GM19240 (cell line): Measurements from ENCODE around the gene NTN3.
"Not testable (repeated sequence)": the region's sequence is repeated elsewhere in the genome, so short reads cannot be mapped to it uniquely, and the experiment has no call there.

ENCODE experiments used
- DNase-seq: peaks from one replicate; pipeline ENCODE4 v3.0.0; 2011; ENCODE audit warnings: low spot score; ENCODE audit not compliant: insufficient read length

NTN3 gene

DNA sequence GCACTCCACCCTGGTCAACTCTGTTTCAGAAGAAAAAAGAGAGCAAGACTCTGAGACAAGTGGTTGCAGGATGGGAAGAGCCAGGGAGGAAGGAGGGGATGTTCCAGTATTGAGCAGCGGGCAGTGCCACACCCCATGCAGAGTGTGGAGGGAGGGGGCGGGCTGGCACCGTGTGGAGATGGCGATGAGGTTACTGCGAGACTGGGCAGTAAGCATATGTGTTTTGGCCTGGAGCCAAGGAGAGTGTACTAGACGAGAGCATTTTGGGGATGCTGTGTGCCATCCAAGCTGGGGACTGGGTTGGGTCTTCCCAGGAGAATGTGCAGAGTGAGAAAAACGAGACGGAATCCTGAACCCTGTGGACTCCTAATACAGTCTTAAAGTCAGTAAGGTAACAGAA lies 7.2 kb downstream of the NTN3 start:
- DNase-seq: no peak

DNA sequence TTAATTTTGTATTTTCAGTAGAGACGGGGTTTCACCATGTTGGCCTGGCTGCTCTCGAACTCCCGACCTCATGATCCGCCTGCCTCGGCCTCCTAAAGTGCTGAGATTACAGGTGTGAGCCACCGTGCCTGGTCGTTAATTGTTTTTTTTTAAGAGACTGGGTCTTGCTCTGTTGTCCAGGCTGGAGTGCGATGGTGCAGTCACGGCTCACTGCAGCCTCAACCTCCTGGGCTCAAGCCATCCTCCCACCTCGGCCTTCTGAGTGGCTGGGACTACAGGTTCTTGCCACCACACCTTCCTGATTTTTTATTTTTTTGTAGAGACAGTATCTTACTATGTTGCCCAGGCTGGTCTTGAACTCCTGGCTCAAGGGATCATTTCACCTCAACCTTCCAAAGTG lies 8.9 kb downstream of the NTN3 start:
- DNase-seq: not testable (repeated sequence)

DNA sequence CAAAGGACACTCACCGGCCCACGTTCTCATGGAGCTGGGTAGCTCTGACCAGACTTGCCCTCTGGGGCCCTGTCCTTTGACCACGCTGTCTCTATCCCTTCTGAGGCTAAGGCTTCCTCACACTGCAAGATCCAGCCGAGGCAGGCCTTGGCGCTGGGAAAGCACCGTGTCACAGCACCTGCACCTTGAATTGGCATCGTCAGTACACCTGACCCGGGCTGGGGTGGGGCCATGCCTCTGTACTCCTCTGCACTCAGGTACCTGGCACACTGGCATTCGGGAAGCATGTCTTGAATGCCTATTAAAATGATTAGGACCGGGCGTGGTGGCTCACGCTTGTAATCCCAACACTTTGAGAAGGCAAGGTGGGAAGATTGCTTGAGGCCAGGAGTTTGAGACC lies 9.9 kb downstream of the NTN3 start:
- DNase-seq: no peak

DNA sequence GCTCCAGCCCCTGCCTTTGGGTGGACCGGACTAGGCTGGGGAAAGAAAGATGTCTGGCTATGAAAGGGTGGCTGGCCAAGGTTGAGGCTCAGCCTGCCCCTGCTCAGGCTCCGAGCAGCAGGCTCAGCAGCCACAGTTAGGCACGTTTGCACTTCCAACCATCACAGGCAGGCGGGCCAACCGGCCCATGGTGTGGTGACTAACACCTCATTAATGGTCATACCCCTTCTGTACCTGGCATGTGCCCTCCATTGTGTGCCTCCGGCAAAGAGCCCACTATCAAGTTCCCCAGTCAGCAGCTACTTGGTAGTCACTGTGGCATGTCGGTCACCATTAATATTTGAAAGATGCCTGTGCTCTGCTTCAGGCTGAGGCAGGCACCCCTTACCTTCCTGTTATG lies 10.6 kb downstream of the NTN3 start:
- no peak for DNase-seq

DNA sequence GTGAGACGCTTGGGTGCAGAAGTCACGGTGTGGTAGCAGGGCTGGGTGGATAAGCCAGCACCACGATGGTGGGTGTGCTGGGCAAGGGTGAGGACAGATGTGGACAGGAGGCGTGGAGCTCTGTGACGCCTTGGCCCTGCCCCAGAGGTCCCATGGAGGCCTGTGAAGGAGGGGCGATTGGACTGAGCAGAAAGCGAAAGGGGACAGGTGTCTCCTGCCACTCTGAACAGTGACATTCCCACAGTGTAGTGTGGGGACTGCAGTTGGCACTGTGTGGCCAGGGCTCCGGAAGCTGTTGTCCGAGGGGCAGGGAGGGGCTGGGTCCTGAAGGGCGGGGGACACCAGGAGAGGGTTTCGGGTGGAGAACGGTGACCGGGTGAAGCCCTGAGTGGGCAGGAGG lies 11.2 kb downstream of the NTN3 start:
- no peak for DNase-seq

DNA sequence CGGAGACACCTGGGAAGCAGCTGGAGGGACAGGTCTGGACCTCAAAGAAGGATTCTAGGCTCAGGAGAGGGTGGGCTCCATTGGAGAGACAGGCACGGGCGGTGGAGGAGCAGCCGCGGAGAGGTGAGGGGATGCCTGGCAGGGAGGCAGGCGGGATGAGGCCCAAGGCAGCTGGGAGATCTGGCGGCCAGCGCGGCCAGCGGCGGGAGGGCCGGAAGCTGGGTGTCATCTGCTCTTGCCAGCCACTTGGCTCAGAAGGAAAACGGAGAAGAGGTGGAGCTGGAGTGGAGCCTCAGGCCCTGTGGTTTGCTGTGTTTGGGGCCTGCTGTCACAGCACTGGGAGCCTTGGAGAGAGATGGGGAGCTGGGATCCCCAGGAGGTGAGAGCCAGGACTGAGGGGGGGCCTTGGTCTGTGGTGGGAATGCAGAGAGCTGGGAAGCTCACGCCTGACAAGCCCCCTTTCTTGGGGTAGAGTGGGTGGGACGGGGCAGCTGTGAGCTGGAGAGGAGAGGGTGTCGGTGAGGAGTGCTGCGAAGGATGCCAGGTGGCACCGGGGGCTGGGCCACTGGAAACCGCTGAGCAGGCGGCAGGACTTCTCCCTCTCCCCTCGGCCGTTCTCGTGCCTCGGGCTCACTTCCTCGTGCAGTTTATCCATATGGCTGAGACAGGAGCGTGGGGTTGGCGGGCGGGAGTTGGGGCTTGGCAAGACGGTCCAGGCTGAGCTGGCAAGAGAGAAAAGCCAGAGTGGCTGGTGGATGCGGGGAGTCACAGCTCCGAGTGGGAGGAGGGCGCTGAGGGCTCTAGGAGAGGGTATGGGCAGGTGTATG lies 11.8 kb downstream of the NTN3 start:
- DNase-seq: no peak

GRCh38 chr16:2483939-2484897 lies 13.1 kb downstream of the NTN3 start:
- no peak for DNase-seq

- DNase-seq: no peak
Measured at GRCh38 chr16:2484898-2485508, 13.9 kb downstream of the NTN3 start.

GRCh38 chr16:2485811-2486507 lies 14.9 kb downstream of the NTN3 start:
- no peak for DNase-seq

DNA sequence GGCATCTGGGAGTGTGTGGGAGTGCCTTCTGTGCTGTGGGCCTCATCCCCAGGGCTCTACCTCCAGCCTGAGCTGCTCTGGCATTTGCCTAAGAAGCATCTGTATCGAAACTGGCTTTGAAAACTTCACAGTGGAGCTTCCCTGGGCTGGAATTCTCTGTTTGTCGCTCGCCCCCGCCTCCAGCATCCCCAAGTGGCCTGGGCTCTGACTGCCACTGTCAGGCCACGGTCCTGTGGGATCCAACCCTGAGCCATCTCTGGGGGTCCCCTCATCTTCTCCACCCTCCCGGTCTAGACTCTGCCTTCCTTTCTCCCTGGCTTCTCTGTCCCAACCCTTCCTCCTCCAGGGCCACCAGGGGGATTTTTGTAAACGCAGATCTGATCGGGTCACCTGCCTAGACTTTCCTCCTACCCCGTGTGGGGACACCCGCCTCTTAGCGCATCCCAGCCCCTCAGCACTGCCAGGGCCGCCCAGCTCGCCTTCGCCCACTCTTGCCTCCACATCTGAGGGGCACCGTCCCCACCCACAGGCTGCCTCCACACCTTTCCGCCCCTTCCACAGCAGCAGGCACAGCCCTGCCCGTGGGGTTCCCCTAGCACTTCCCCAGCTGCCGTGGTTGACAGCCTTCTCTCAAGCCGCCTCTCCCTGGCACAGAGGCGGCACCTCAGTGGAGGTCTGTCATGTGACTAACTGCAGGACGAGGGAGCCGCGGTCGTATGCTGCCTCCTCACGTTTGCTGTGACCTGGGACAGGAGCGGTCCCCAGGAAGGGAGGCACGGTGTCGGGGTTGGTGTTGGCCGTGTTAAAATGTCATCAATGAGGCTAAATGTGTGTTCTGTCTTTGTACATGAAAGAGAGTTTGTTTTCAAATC lies 15.8 kb downstream of the NTN3 start:
- peak; percentile 79 for DNase-seq

- DNase-seq: no peak
Measured at GRCh38 chr16:2487517-2487842, 16.4 kb downstream of the NTN3 start.

DNA sequence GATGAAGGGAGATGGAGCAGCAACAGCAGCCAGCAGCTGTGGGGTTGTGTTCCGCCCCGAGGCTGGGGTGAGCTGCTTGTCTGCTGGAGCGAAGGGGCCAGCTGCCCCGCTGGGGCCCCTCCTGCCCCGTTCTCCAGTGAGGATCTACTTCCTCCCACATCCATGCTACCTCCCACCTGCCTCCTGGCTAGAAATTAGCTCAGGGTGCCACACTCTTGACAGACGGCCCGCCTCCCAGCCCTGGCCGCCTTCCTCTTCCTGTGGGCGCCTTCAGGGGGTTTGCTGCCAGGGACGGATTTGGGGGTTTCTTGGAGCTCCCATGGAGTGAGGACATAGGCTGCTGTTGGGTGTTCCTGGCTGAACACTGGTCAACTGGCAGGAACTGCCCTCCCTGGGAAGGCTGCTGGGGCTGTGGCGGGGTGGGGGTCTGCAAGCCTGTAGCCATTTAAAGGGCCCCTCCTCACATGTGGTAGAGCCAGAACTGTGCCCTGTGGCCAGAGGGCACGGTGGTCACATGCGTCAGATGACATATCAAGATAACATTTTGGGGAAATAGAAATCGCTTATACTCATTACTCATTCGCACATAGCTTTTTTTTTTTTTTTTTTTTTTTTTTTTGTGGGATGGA lies 16.9 kb downstream of the NTN3 start:
- DNase-seq: no peak

DNA sequence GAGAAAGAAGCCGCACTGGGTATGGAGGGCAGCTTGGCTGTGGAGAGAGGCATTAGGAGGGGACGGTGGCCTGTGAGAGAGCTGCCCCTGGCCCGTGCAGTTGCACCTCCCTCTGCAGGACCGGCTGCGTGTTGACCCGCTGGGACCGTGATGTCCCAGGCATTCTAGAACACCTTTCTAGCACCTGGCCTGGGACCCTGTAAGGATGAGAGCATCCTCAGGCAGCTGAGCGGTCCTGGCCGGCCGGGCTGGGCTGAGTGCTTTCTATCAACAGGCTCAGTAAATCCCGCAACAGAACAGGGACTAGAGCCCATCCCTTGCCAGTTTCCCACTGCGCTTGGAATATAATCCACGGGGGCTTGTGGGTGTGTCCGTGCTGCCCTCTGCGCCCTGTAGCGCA lies 18.5 kb downstream of the NTN3 start:
- DNase-seq: no peak

DNA sequence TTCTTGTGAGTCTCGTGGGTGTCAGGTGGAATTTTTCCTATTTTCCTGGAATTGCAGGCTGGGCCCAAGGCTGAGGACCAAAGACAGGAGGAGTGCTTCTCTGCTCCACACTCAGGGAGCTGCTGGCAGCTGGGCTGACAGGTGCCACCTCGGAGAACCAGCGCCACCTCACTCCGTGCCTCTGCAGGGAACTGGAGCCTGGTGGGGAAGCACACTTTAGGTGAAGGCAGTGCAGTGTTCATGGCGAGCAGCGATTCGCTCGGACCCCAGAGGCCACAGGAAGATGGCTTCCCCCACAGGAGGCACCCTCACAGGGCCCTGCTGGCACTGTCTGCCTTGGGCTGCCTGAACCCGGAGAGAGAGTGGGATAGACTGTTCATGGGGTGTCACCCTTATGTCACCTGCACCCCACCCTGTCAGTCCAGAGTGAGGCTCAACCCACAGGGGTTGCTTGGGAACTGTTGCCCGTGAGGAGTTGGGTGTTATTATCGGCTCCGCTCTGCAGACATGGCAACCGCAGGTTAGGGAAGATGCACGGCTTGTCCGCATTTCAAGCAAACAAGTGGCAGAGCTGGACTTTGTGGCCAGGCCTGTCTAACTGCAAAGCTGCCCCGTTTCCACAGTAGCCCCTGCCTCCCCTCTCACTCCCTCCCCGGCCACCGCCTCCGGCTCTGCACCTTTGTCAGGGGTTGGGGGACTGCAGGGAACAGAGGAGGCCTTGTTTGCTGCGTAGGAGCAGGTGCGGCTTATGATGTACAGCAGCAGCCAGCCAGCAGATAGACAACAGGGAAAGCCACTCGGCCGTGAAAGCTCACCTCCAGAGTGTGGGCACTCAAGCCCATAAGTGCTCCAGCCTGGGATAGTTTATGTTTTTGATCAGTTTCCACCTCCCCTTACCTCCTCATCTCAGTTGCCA lies 19.4 kb downstream of the NTN3 start:
- DNase-seq: no peak

- no peak for DNase-seq
Measured at GRCh38 chr16:2492292-2492691, 21.2 kb downstream of the NTN3 start.

DNA sequence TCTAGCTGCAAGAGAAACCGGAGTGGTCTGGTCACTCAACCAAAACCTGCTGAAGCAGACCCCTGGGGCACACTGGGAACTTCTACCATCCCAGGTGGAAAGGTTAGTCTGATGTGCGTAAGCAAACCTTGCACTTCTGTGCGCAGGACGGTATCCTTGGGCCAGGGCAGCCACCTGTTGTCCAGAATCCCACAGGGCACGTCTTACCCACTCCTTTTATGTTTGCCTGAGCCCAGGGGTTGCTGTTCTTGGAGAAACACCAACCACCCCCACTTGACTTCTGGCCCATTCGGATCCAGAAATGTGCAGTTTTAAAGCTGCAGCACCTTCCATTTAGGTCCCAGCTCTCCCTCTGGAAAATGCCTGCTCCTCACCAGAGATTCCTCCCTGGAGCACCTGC lies 22.5 kb downstream of the NTN3 start:
- no peak for DNase-seq

DNA sequence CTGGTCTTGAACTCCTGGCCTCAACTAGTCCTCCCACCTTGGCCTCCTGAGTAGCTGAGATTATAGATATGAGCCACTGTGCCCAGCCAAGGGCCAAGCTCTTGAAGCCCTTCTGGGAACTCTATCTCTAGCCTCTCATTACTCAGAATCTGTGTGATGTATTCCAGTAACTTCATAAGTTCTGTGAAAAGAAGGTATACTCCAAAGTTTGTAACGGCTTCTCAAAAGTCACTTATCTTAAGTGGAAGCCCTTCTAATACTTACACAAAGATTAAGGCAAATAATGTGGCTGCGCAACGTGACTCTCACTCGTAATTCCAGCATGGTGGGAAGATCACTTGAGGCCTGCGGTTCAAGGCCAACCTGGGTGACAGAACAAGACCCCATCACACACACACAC lies 23.5 kb downstream of the NTN3 start:
- DNase-seq: no peak

- no peak for DNase-seq
Measured at GRCh38 chr16:2495041-2495440, 23.9 kb downstream of the NTN3 start.
